ENCODE results near the gene SHB.
"Not testable (repeated sequence)": the region's sequence is repeated elsewhere in the genome, so short reads cannot be mapped to it uniquely, and the experiment has no call there.

SHB gene

GRCh38 chr9:38046661-38047300 is 22.2 kb downstream of the SHB start:
- peak overlapping the region; percentile 15; the same call in 1 of the 2 replicates for H3K4me3 ChIP-seq (ENCODE audit: low read length)
- peak overlapping the region; percentile 10 for H3K27ac ChIP-seq (ENCODE audit: low read length)
- peaks cover 27% of the 10 kb centered on the region; the same call in 1 of the 2 replicates for H3K4me1 ChIP-seq (ENCODE audit: insufficient read depth, low read length)
- H3K9ac ChIP-seq (ENCODE audit: low read depth, low read length) = peak overlapping the region; percentile 51; the same call in 1 of the 2 replicates
- no peaks in the 10 kb centered on the region for H3K27me3 ChIP-seq (ENCODE audit: insufficient read depth, low read length)
- H3K9me3 ChIP-seq (ENCODE audit: insufficient read depth, low read depth, low read length) = no peaks in the 10 kb centered on the region
- no peaks in the 10 kb centered on the region for H3K36me3 ChIP-seq (ENCODE audit: insufficient read depth, low read depth, low read length)

- not testable (repeated sequence) for H3K27me3 ChIP-seq (ENCODE audit: insufficient read depth, low read length); H3K27ac ChIP-seq (ENCODE audit: low read length); H3K36me3 ChIP-seq (ENCODE audit: insufficient read depth, low read depth, low read length); H3K4me3 ChIP-seq (ENCODE audit: low read length); H3K9ac ChIP-seq (ENCODE audit: low read depth, low read length); H3K9me3 ChIP-seq (ENCODE audit: insufficient read depth, low read depth, low read length)
- peaks cover 27% of the 10 kb centered on the region; the same call in 1 of the 2 replicates for H3K4me1 ChIP-seq (ENCODE audit: insufficient read depth, low read length)
Measured at GRCh38 chr9:38045939-38046338, 23.1 kb downstream of the SHB start.

- Histone ChIP-seq H3K27ac (ENCODE audit: low read length) (no peak overlapping the region), H3K4me1 (ENCODE audit: insufficient read depth, low read length) (peaks cover 21% of the 10 kb centered on the region; the same call in 1 of the 2 replicates), H3K9ac (ENCODE audit: low read depth, low read length) (no peak overlapping the region)
Measured at GRCh38 chr9:38044706-38045105, 24.3 kb downstream of the SHB start.

GRCh38 chr9:38043931-38044623 is 24.9 kb downstream of the SHB start:
- Histone ChIP-seq H3K27ac (ENCODE audit: low read length) (no peak overlapping the region), H3K9ac (ENCODE audit: low read depth, low read length) (no peak overlapping the region), H3K4me3 (ENCODE audit: low read length) (no peak overlapping the region), H3K4me1 (ENCODE audit: insufficient read depth, low read length) (peaks cover 28% of the 10 kb centered on the region), H3K27me3 (ENCODE audit: insufficient read depth, low read length) (no peaks in the 10 kb centered on the region), H3K36me3 (ENCODE audit: insufficient read depth, low read depth, low read length) (no peaks in the 10 kb centered on the region), H3K9me3 (ENCODE audit: insufficient read depth, low read depth, low read length) (no peaks in the 10 kb centered on the region)

More at GRCh38 chr9:38044706-38045105, 24.3 kb downstream of the SHB start:
- H3K27me3 ChIP-seq (ENCODE audit: insufficient read depth, low read length) = no peaks in the 10 kb centered on the region
- no peak overlapping the region for H3K4me3 ChIP-seq (ENCODE audit: low read length)
- no peaks in the 10 kb centered on the region for H3K36me3 ChIP-seq (ENCODE audit: insufficient read depth, low read depth, low read length)
- no peaks in the 10 kb centered on the region for H3K9me3 ChIP-seq (ENCODE audit: insufficient read depth, low read depth, low read length)

GRCh38 chr9:38042626-38043357 is 26.2 kb downstream of the SHB start:
- no peak overlapping the region for H3K27ac ChIP-seq (ENCODE audit: low read length)
- H3K4me3 ChIP-seq (ENCODE audit: low read length) = no peak overlapping the region
- H3K9me3 ChIP-seq (ENCODE audit: insufficient read depth, low read depth, low read length) = no peaks in the 10 kb centered on the region
- H3K4me1 ChIP-seq (ENCODE audit: insufficient read depth, low read length) = peaks cover 28% of the 10 kb centered on the region
- no peaks in the 10 kb centered on the region for H3K27me3 ChIP-seq (ENCODE audit: insufficient read depth, low read length)
- H3K9ac ChIP-seq (ENCODE audit: low read depth, low read length) = no peak overlapping the region
- no peaks in the 10 kb centered on the region for H3K36me3 ChIP-seq (ENCODE audit: insufficient read depth, low read depth, low read length)

- H3K27ac ChIP-seq (ENCODE audit: low read length) = no peak overlapping the region
- peaks cover 29% of the 10 kb centered on the region for H3K4me1 ChIP-seq (ENCODE audit: insufficient read depth, low read length)
- H3K4me3 ChIP-seq (ENCODE audit: low read length) = no peak overlapping the region
- no peaks in the 10 kb centered on the region for H3K36me3 ChIP-seq (ENCODE audit: insufficient read depth, low read depth, low read length)
- no peak overlapping the region for H3K9ac ChIP-seq (ENCODE audit: low read depth, low read length)
- H3K9me3 ChIP-seq (ENCODE audit: insufficient read depth, low read depth, low read length) = no peaks in the 10 kb centered on the region
- H3K27me3 ChIP-seq (ENCODE audit: insufficient read depth, low read length) = no peaks in the 10 kb centered on the region
Measured at GRCh38 chr9:38041564-38042243, 27.3 kb downstream of the SHB start.

- Histone ChIP-seq H3K27ac (ENCODE audit: low read length) (no peak overlapping the region), H3K4me1 (ENCODE audit: insufficient read depth, low read length) (peaks cover 29% of the 10 kb centered on the region)
Measured at GRCh38 chr9:38039907-38040682, 28.9 kb downstream of the SHB start.

GRCh38 chr9:38039090-38039906 is 29.7 kb downstream of the SHB start:
- peaks cover 29% of the 10 kb centered on the region for H3K4me1 ChIP-seq (ENCODE audit: insufficient read depth, low read length)
- H3K9me3 ChIP-seq (ENCODE audit: insufficient read depth, low read depth, low read length) = no peaks in the 10 kb centered on the region
- H3K27ac ChIP-seq (ENCODE audit: low read length) = no peak overlapping the region
- H3K27me3 ChIP-seq (ENCODE audit: insufficient read depth, low read length) = no peaks in the 10 kb centered on the region
- no peaks in the 10 kb centered on the region for H3K36me3 ChIP-seq (ENCODE audit: insufficient read depth, low read depth, low read length)
- no peak overlapping the region; the same call in none of the 2 replicates for H3K9ac ChIP-seq (ENCODE audit: low read depth, low read length)
- no peak overlapping the region for H3K4me3 ChIP-seq (ENCODE audit: low read length)

More at GRCh38 chr9:38039907-38040682, 28.9 kb downstream of the SHB start:
- Histone ChIP-seq H3K27me3 (ENCODE audit: insufficient read depth, low read length) (no peaks in the 10 kb centered on the region), H3K9me3 (ENCODE audit: insufficient read depth, low read depth, low read length) (no peaks in the 10 kb centered on the region), H3K9ac (ENCODE audit: low read depth, low read length) (no peak overlapping the region), H3K36me3 (ENCODE audit: insufficient read depth, low read depth, low read length) (no peaks in the 10 kb centered on the region), H3K4me3 (ENCODE audit: low read length) (no peak overlapping the region)

- Histone ChIP-seq H3K4me3 (ENCODE audit: low read length) (no peak overlapping the region), H3K4me1 (ENCODE audit: insufficient read depth, low read length) (peaks cover 29% of the 10 kb centered on the region), H3K36me3 (ENCODE audit: insufficient read depth, low read depth, low read length) (no peaks in the 10 kb centered on the region), H3K27ac (ENCODE audit: low read length) (no peak overlapping the region), H3K9me3 (ENCODE audit: insufficient read depth, low read depth, low read length) (no peaks in the 10 kb centered on the region), H3K27me3 (ENCODE audit: insufficient read depth, low read length) (no peaks in the 10 kb centered on the region), H3K9ac (ENCODE audit: low read depth, low read length) (no peak overlapping the region; the same call in 1 of the 2 replicates)
Measured at GRCh38 chr9:38038307-38039089, 30.5 kb downstream of the SHB start.

- H3K9me3 ChIP-seq (ENCODE audit: insufficient read depth, low read depth, low read length) = no peaks in the 10 kb centered on the region
- no peak overlapping the region for H3K9ac ChIP-seq (ENCODE audit: low read depth, low read length)
- H3K4me3 ChIP-seq (ENCODE audit: low read length) = no peak overlapping the region
- no peaks in the 10 kb centered on the region for H3K36me3 ChIP-seq (ENCODE audit: insufficient read depth, low read depth, low read length)
- no peak overlapping the region for H3K27ac ChIP-seq (ENCODE audit: low read length)
- peaks cover 29% of the 10 kb centered on the region for H3K4me1 ChIP-seq (ENCODE audit: insufficient read depth, low read length)
- H3K27me3 ChIP-seq (ENCODE audit: insufficient read depth, low read length) = no peaks in the 10 kb centered on the region
Measured at GRCh38 chr9:38037981-38038306, 31.1 kb downstream of the SHB start.

Data from iPS-20b (cell line).